HG03565 (cell line): ENCODE measurements around the gene FAM241A.

Source experiments
- ATAC-seq: cut with Tn5 transposase; IDR thresholded peaks from one replicate; pipeline ENCODE4 v1.9.1; 2021; ENCODE audit warnings: mild to moderate bottlenecking, moderate library complexity; ENCODE audit not compliant: unreplicated experiment

FAM241A gene

GRCh38 chr4:112213091-112213490 is 67.8 kb downstream of the FAM241A start:
- ATAC-seq: peak; percentile 48

- no peak for ATAC-seq
Observed at GRCh38 chr4:112213856-112214255, 68.6 kb downstream of the FAM241A start.

- peak; percentile 40 for ATAC-seq
Observed at GRCh38 chr4:112214390-112215264, 69.4 kb downstream of the FAM241A start.

- ATAC-seq: no peak
Observed at GRCh38 chr4:112219826-112220366, 74.6 kb downstream of the FAM241A start.

- no peak for ATAC-seq
Observed at GRCh38 chr4:112222219-112222955, 77.1 kb downstream of the FAM241A start.

GRCh38 chr4:112225157-112225556 is 79.9 kb downstream of the FAM241A start:
- ATAC-seq: no peak

GRCh38 chr4:112230879-112231778 is 85.9 kb downstream of the FAM241A start:
- peak; percentile 82 for ATAC-seq

GRCh38 chr4:112231779-112232713 is 86.8 kb downstream of the FAM241A start, which contains the start of gene AP1AR:
AP1AR (plus strand) TSS chr4:112231787; CDS start chr4:112232092, 305 bp downstream.
- ATAC-seq: peak; percentile 35

GRCh38 chr4:112234952-112235609 is 89.8 kb downstream of the FAM241A start:
- ATAC-seq: no peak

GRCh38 chr4:112236040-112236439 is 90.8 kb downstream of the FAM241A start:
- ATAC-seq: no peak

- ATAC-seq: no peak
Observed at GRCh38 chr4:112238833-112239232, 93.6 kb downstream of the FAM241A start.
